K562 (cell line): Measurements from ENCODE around the gene AKR1C4. TPM values are rescaled to one million over a fixed set of nuclear protein-coding genes. Genes with fewer than 3 reads are reported as not detected.

Experiments
- ATAC-seq: fragments of 200-7000 bp; cut with Tn5 transposase; 3 replicates; pipeline ENCODE4 v1.9.1; 2020; ENCODE audit warnings: moderate library complexity
- BruUV-seq: library from RNA; stranded (reverse); fragments of 400-500 nt; replicated peaks from 2 replicates; lab custom pipeline; 2021; lab: Mats Ljungman, UMichigan
- CTCF ChIA-PET: fragments of 300-600 bp; formaldehyde crosslinking; extraction: SDS; loops from one replicate; lab custom pipeline; 2021; ENCODE audit warnings: low intra/inter-chr PET ratio; lab: Yijun Ruan, JAX
- POLR2A ChIA-PET: fragments of 300-600, 350-650 bp; sonication (Branson Sonifier 250); formaldehyde crosslinking; extraction: SDS; loops from one replicate; lab custom pipeline; 2021; ENCODE audit warnings: antibody characterized with exemption, inconsistent platforms; lab: Yijun Ruan, JAX
- DNase-seq, 4 experiments: peaks; one replicate each; pipeline versions ENCODE4 v3.0.0 to v3.0.0-alpha.2; 2011 to 2018; ENCODE audit warnings: low spot score in 3 of 4, mixed read lengths in 3 of 4; ENCODE audit errors: extremely low read depth in 1 of 4
- FAIRE-seq: peaks from 2 replicates; lab custom pipeline; 2011; peaks lifted over from hg19 to GRCh38; lab: Jason Lieb, UNC
- H2AFZ ChIP-seq: 2 replicates; pipeline ENCODE4 v1.6.0; 2011; ENCODE audit warnings: low read depth, low read length, control low read depth, inconsistent platforms
- H3K27ac ChIP-seq: fragments of 200-600 bp; 3 replicates; pipeline ENCODE4 v1.8.0; 2011; ENCODE audit warnings: low read depth, mild to moderate bottlenecking, control low read depth, inconsistent platforms, low read length, moderate library complexity, mixed read lengths; ENCODE audit errors: extremely low read depth
- H3K27me3 ChIP-seq, 2 experiments: fragments of 300-600 bp in 1 of 2; 2 replicates in 1 of 2; 3 replicates in 1 of 2; pipeline versions ENCODE4 v1.6.0 to v1.8.0; 2011; ENCODE audit warnings: inconsistent platforms in 2 of 2, low read length in 2 of 2, mild to moderate bottlenecking in 1 of 2, mixed read lengths in 1 of 2, moderate library complexity in 1 of 2; ENCODE audit not compliant: control insufficient read depth in 2 of 2, insufficient read depth in 2 of 2
- H3K36me3 ChIP-seq: fragments of 300-600 bp; 3 replicates; pipeline ENCODE4 v1.8.0; 2011; ENCODE audit warnings: mild to moderate bottlenecking, low read length, inconsistent platforms; ENCODE audit not compliant: control insufficient read depth, insufficient read depth
- H3K4me1 ChIP-seq, 2 experiments: fragments of 200-600 bp in 1 of 2; replicated peaks in 1 of 2; 2 replicates in 1 of 2; 3 replicates in 1 of 2; pipeline versions ENCODE4 v1.5.1 to v1.8.0; 2011; ENCODE audit warnings: inconsistent platforms in 2 of 2, low read length in 2 of 2, mild to moderate bottlenecking in 1 of 2, mixed read lengths in 1 of 2, moderate library complexity in 1 of 2; ENCODE audit not compliant: control insufficient read depth in 2 of 2, insufficient read depth in 2 of 2
- H3K4me2 ChIP-seq: 2 replicates; pipeline ENCODE4 v1.6.1; 2011; ENCODE audit warnings: low read length, control low read depth, inconsistent platforms, mixed read lengths; ENCODE audit not compliant: insufficient read depth
- H3K4me3 ChIP-seq: fragments of 200-600 bp; sonication (generic), shearing (Covaris generic); 2 replicates; pipeline ENCODE4 v1.5.1; 2016; ENCODE audit warnings: control low read depth, inconsistent platforms
- H3K79me2 ChIP-seq: fragments of 200-600 bp; 3 replicates; pipeline ENCODE4 v1.8.0; 2011; ENCODE audit warnings: low read length, inconsistent platforms; ENCODE audit not compliant: control insufficient read depth, insufficient read depth
- H3K9ac ChIP-seq, 2 experiments: 2 replicates each; pipeline versions ENCODE4 v1.6.0 to v1.6.1; 2011; ENCODE audit warnings: low read depth in 2 of 2, low read length in 2 of 2, control low read depth in 1 of 2, inconsistent platforms in 1 of 2, mild to moderate bottlenecking in 1 of 2, mixed read lengths in 1 of 2; ENCODE audit not compliant: insufficient read depth in 1 of 2
- H3K9me1 ChIP-seq: one replicate; pipeline ENCODE4 v1.6.0; 2011; ENCODE audit warnings: inconsistent platforms, mild to moderate bottlenecking, low read length, moderate library complexity; ENCODE audit not compliant: control insufficient read depth, insufficient read depth
- H3K9me3 ChIP-seq: replicated peaks from 2 replicates; pipeline ENCODE4 v1.5.1; 2011; ENCODE audit warnings: low read depth, low read length, inconsistent platforms; ENCODE audit not compliant: control insufficient read depth, insufficient read depth
- H4K20me1 ChIP-seq: replicated peaks from 2 replicates; pipeline ENCODE4 v1.6.1; 2011; ENCODE audit warnings: low read length, inconsistent platforms, mixed read lengths; ENCODE audit not compliant: control insufficient read depth, insufficient read depth
- ARID1B ChIP-seq: fragments of 450-650 bp; IDR thresholded peaks from 2 replicates; pipeline ENCODE4 v1.6.1; 2016; ENCODE audit warnings: antibody characterized with exemption, mild to moderate bottlenecking, inconsistent platforms
- DIDO1 ChIP-seq: fragments of 450-650 bp; IDR thresholded peaks from 2 replicates; pipeline ENCODE4 v1.6.1; 2016; ENCODE audit warnings: low read depth, missing biosample characterization, missing genetic modification characterization
- FOXM1 ChIP-seq, 2 experiments: fragments of 450-650 bp in 1 of 2; sonication (generic) in 1 of 2; formaldehyde crosslinking in 1 of 2; IDR thresholded peaks; 2 replicates each; pipeline versions ENCODE4 v1.6.1 to v1.9.0; 2017 to 2022; ENCODE audit warnings: low read depth in 2 of 2, mild to moderate bottlenecking in 2 of 2, missing genetic modification reagents in 1 of 2, moderate library complexity in 1 of 2
- FOXP4 ChIP-seq: sonication (generic); formaldehyde crosslinking; IDR thresholded peaks from 2 replicates; pipeline ENCODE4 v1.8.0; 2022; ENCODE audit warnings: mild to moderate bottlenecking, missing genetic modification reagents, borderline replicate concordance
- KLF16 ChIP-seq: IDR thresholded peaks from 2 replicates; pipeline ENCODE4 v1.6.1; 2016; ENCODE audit warnings: antibody characterized with exemption
- MBD1 ChIP-seq: fragments of 250-450 bp; sonication (Bioruptor Pico); IDR thresholded peaks from 2 replicates; pipeline ENCODE4 v1.8.0; 2022; ENCODE audit warnings: inconsistent platforms
- MIER1 ChIP-seq: fragments of 450-650 bp; IDR thresholded peaks from 2 replicates; pipeline ENCODE4 v1.6.1; 2016; ENCODE audit warnings: antibody characterized with exemption, mild to moderate bottlenecking, low read depth
- PCBP2 ChIP-seq: fragments of 200-400 bp; formaldehyde crosslinking; IDR thresholded peaks from 2 replicates; pipeline ENCODE4 v1.6.1; 2018; ENCODE audit warnings: low read length, low read depth, mild to moderate bottlenecking, moderate library complexity; ENCODE audit not compliant: poor library complexity, severe bottlenecking
- SPI1 ChIP-seq: IDR thresholded peaks from 2 replicates; pipeline ENCODE4 v1.6.1; 2011; ENCODE audit warnings: low read depth, low read length, control low read depth, borderline replicate concordance
- THRB ChIP-seq: fragments of 450-650 bp; formaldehyde crosslinking; conservative IDR thresholded peaks from 2 replicates; pipeline ENCODE4 v1.4.0; 2022; ENCODE audit warnings: mild to moderate bottlenecking, missing genetic modification characterization
- ZKSCAN1 ChIP-seq: fragments of 150-350 bp; IDR thresholded peaks from 2 replicates; pipeline ENCODE4 v1.6.1; 2016; ENCODE audit warnings: low read depth, low read length
- ZNF133 ChIP-seq: fragments of 250-450 bp; sonication (Bioruptor Pico); IDR thresholded peaks from 2 replicates; pipeline ENCODE4 v1.4.0; 2020; ENCODE audit warnings: mild to moderate bottlenecking
- ZNF280B ChIP-seq: fragments of 250-450 bp; sonication (Bioruptor Pico); IDR thresholded peaks from 2 replicates; pipeline ENCODE4 v1.5.1; 2021; ENCODE audit warnings: mild to moderate bottlenecking
- ZNF589 ChIP-seq: fragments of 200-800 bp; sonication (Bioruptor generic); IDR thresholded peaks from 2 replicates; pipeline ENCODE4 v1.6.1; 2016; ENCODE audit warnings: low read depth, missing genetic modification characterization, missing compliant biosample characterization
- WGBS: fragments of 100-300 bp; shearing (Covaris generic); methylation state at CpG from one replicate; pipeline ENCODE4 v1.1.6; 2016; ENCODE audit warnings: low coverage, mixed read lengths; ENCODE audit not compliant: insufficient coverage; ENCODE audit errors: missing lambda C conversion rate; 5-methylcytosine and 5-hydroxymethylcytosine counted together
- in situ Hi-C: fragments of 300-500 bp; cut with MboI; formaldehyde crosslinking; loops from 4 replicates; pipeline ENCODE4 v1.15.0; 2018; ENCODE audit warnings: inconsistent platforms, mixed read lengths
- intact Hi-C: fragments of 100-400 bp; cut with micrococcal nuclease; formaldehyde crosslinking; loops from 2 replicates; pipeline ENCODE4 v1.14.2; 2022
- polyA plus RNA-seq, 8 experiments: library from polyadenylated mRNA; depleted of rRNA in 4 of 8; stranded (reverse) in 5 of 8; unstranded in 3 of 8; fragments of >200 nt; fragmentation: Nextera tagmentation in 2 of 8; fragmentation: Illumina TruSeq in 1 of 8; extraction: Ambion mirVana in 2 of 8; extraction: Trizol in 1 of 8; gene quantifications; 2 replicates each; pipeline versions ENCODE4 v1.2.1 to v1.2.3, GENCODE V29; 2011 to 2014; ENCODE audit warnings: inconsistent platforms in 1 of 8, missing spikeins in 1 of 8
- total RNA-seq, 7 experiments: library from RNA; depleted of rRNA in 6 of 7; stranded (reverse); fragments of >200 nt in 6 of 7; fragmentation: Illumina TruSeq in 2 of 7; extraction: Trizol in 2 of 7; gene quantifications; 2 replicates each; pipeline versions ENCODE4 v1.2.1 to v1.2.3, GENCODE V29; 2011 to 2021; ENCODE audit warnings: low replicate concordance in 1 of 7

Gene AKR1C4
- total and polyA plus RNA-seq, 9 of the 15 experiments (the other 6 are each of a cell fraction or from before 2014, with no cell fraction given), result 0.13 TPM; not detected in 8

GRCh38 chr10:5265139-5265538 is 68.5 kb downstream of the AKR1C4 start:
- no TSS peak for BruUV-seq

More at GRCh38 chr10:5265139-5265538, 68.5 kb downstream of the AKR1C4 start:
- Histone ChIP-seq H3K9me1 (no peaks in the 10 kb centered on the region), H3K9me3 (no peaks in the 10 kb centered on the region; the same call in 1 of the 2 replicates), H3K9ac (no peak overlapping the region), H3K79me2 (no peaks in the 10 kb centered on the region), H3K4me1 (no peaks in the 10 kb centered on the region), H3K27me3 (no peaks in the 10 kb centered on the region; a peak in 1 of 5 replicates), H2AFZ (no peak overlapping the region), H4K20me1 (no peaks in the 10 kb centered on the region), H3K27ac (no peak overlapping the region), H3K4me3 (no peak overlapping the region), H3K4me2 (no peak overlapping the region), H3K36me3 (no peaks in the 10 kb centered on the region)
- intact Hi-C loops (no loop called here), in situ Hi-C loops (no loop called here)
- FAIRE-seq (no peak), ATAC-seq (no peak), DNase-seq (no peak)
- no peak for TF ChIP-seq DIDO1 (tag)
- TF ChIP-seq MIER1, result no peak
- TF ChIP-seq ZNF280B (CRISPR knock-in tag), result no peak
- TF ChIP-seq ZNF589 (CRISPR knock-in tag), result no peak
- no peak for TF ChIP-seq ZNF133 (CRISPR knock-in tag)
- TF ChIP-seq MBD1, result no peak
- no peak for TF ChIP-seq PCBP2
- TF ChIP-seq FOXP4, result no peak
- TF ChIP-seq ZKSCAN1, result no peak
- TF ChIP-seq FOXM1 (IDR thresholded peaks at IDR 0.05; ENCODE audit: low read depth), result no peak
- no peak for TF ChIP-seq FOXM1 (CRISPR knock-in tag; IDR thresholded peaks at IDR 0.05; ENCODE audit: low read depth)
- TF ChIP-seq KLF16, result no peak
- no peak for TF ChIP-seq ARID1B
- no peak for TF ChIP-seq THRB (CRISPR knock-in tag)
- TF ChIP-seq SPI1, result no peak
- WGBS, result 16% methylated on average over 1 of the region's 1 CpG
- ChIA-PET POLR2A (no interaction called here), CTCF (no interaction called here)
